GM12873 (cell line): ENCODE results near the gene PTPRJ.

Experiments used
- CTCF ChIP-seq: IDR thresholded peaks from 2 replicates; pipeline ENCODE4 v1.5.1; 2012; ENCODE audit warnings: low read depth, mild to moderate bottlenecking, moderate library complexity, low read length, control low read depth; ENCODE audit not compliant: insufficient read depth; ENCODE audit errors: missing control alignments

Gene PTPRJ

GRCh38 chr11:48168815-48169214 lies 188.5 kb downstream of the PTPRJ start:
- no peak for TF ChIP-seq CTCF

- TF ChIP-seq CTCF, result no peak
These were observed 188.9 kb downstream of the PTPRJ start for GRCh38 chr11:48169259-48169658.

GRCh38 chr11:48169717-48170116 lies 189.4 kb downstream of the PTPRJ start:
- TF ChIP-seq CTCF, result no peak

GRCh38 chr11:48170241-48171233 lies 190.2 kb downstream of the PTPRJ start:
- no peak for TF ChIP-seq CTCF

GRCh38 chr11:48172818-48173609 lies 192.7 kb downstream of the PTPRJ start:
- peak; percentile 98 for TF ChIP-seq CTCF

GRCh38 chr11:48177661-48178060 lies 197.3 kb downstream of the PTPRJ start:
- TF ChIP-seq CTCF, result no peak

- TF ChIP-seq CTCF, result no peak
These were observed 200.3 kb downstream of the PTPRJ start for GRCh38 chr11:48180627-48181026.
